Stomach (tissue), 4 donors: ENCODE measurements around the gene PTPRG.

Source experiments
- CTCF ChIP-seq, 7 experiments: fragments of 450-650 bp in 4 of 7; fragments of 200-600 bp in 3 of 7; sonication (generic) in 3 of 7; IDR thresholded peaks; one replicate each; pipeline ENCODE4 v1.5.1; 2016 to 2019; ENCODE audit warnings: antibody characterized with exemption in 7 of 7, control low read depth in 2 of 7, mild to moderate bottlenecking in 1 of 7
- EP300 ChIP-seq: sonication (generic); formaldehyde crosslinking; IDR thresholded peaks from one replicate; pipeline ENCODE4 v1.6.1; 2017; ENCODE audit warnings: antibody characterized with exemption
- POLR2A ChIP-seq, 4 donors: fragments of 450-650 bp; IDR thresholded peaks; one replicate each; pipeline ENCODE4 v1.6.1; 2016; ENCODE audit warnings: antibody characterized with exemption in 4 of 4, control low read depth in 2 of 4, mild to moderate bottlenecking in 1 of 4, moderate library complexity in 1 of 4
- POLR2AphosphoS5 ChIP-seq, 3 donors: sonication (generic); formaldehyde crosslinking; IDR thresholded peaks; one replicate each; pipeline ENCODE4 v1.6.1; 2016; ENCODE audit warnings: antibody characterized with exemption in 3 of 3

DNA sequence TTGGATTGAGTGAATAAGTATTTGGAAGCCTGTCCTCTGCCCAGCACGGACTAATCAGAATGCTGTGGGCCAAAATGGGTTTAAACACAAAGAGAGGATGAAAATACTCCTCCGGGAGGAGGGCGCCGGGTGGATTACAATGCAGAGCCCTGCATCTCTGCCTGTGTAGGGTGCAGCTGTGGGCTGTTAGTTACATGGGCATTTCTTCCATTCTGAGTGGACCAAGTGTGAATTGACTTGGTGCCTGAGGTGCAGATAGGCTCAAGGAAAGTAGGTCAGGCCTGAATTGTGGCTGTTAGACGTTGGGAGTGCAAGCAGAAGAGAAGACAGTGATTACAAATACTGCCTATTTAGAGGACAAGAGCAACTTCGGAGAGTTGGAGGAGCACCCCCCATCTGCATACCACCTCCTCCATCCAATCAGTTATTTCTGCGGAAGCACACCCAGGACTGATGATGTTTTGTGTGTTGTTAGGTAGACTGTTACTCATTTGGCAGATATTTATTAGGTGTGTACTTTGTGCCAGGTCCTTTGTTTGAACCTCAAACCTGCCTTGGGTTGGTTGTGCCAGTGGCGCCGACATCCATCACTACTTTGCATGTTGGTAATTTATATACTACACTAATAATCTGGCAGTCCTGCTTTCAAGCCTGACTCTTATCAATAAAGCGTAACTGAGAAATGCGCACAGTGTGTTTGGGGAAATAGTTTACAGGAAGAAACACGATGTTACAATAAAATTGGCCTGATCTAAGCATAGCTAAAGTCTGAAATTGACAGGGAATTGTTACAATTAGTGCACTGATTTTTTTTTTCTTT lies 33.0 kb downstream of the PTPRG start:
- no peak for TF ChIP-seq CTCF (IDR thresholded peaks at IDR 0.05)
- no peak for TF ChIP-seq POLR2A (IDR thresholded peaks at IDR 0.05)
- TF ChIP-seq EP300: no peak
- TF ChIP-seq POLR2AphosphoS5 (IDR thresholded peaks at IDR 0.05): no peak
